ENCODE measurements around the gene SLC39A8.

Gene SLC39A8

DNA sequence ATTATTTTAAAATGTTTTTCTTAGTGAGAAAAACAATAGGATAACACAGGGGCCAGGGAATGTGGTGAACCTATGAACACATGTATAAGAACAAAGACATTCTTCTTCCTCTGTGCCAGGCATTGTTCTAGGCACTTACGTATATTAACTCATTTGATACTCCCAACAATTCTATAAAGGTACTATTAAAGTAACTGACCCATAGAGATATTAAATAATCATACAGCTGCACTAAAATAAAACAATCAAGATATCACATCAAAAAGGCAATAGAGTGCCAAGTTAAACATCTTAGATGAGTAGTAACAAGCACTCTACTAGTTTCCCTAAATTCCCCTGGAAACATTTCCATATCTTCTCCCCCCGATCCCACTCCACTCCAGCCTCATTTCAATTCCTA lies 33.4 kb downstream of the SLC39A8 start:
- no peak overlapping the region for H3K4me3 ChIP-seq (ENCODE audit: low read depth, low read length)
- no peak overlapping the region for H3K27ac ChIP-seq (ENCODE audit: extremely low read depth, low read depth, low read length)
- H3K9me3 ChIP-seq (ENCODE audit: control insufficient read depth, insufficient read depth, low read depth, low read length), result no peaks in the 10 kb centered on the region
- H3K4me1 ChIP-seq (ENCODE audit: control insufficient read depth, insufficient read depth, low read length), result no peaks in the 10 kb centered on the region
- peaks cover 0 to 4% of the 10 kb centered on the region in 2 experiments; a peak in 1 of 3 replicates for H3K36me3 ChIP-seq (ENCODE audit: control insufficient read depth in 2 of 2, insufficient read depth in 1 of 2, low read length in 2 of 2)
- ChIA-PET CTCF (interaction anchor here (1.6 kb wide), 1 partner anchor 12 kb away, joined by 7 read pairs; no protein-coding TSS in a partner anchor), POLR2A (no interaction called here)
- TF ChIP-seq FEZF1 (tag by site-specific recombination; IDR thresholded peaks at IDR 0.05), result no peak
- TF ChIP-seq KLF9 (tag by site-specific recombination; IDR thresholded peaks at IDR 0.05; ENCODE audit: low read depth), result no peak
- TF ChIP-seq AEBP2 (tag by site-specific recombination; IDR thresholded peaks at IDR 0.05; ENCODE audit: borderline replicate concordance), result no peak
- TF ChIP-seq ZNF701 (tag by site-specific recombination; IDR thresholded peaks at IDR 0.05), result no peak
- TF ChIP-seq ZNF660 (tag by site-specific recombination; IDR thresholded peaks at IDR 0.05), result no peak
- TF ChIP-seq, protein P1, sequence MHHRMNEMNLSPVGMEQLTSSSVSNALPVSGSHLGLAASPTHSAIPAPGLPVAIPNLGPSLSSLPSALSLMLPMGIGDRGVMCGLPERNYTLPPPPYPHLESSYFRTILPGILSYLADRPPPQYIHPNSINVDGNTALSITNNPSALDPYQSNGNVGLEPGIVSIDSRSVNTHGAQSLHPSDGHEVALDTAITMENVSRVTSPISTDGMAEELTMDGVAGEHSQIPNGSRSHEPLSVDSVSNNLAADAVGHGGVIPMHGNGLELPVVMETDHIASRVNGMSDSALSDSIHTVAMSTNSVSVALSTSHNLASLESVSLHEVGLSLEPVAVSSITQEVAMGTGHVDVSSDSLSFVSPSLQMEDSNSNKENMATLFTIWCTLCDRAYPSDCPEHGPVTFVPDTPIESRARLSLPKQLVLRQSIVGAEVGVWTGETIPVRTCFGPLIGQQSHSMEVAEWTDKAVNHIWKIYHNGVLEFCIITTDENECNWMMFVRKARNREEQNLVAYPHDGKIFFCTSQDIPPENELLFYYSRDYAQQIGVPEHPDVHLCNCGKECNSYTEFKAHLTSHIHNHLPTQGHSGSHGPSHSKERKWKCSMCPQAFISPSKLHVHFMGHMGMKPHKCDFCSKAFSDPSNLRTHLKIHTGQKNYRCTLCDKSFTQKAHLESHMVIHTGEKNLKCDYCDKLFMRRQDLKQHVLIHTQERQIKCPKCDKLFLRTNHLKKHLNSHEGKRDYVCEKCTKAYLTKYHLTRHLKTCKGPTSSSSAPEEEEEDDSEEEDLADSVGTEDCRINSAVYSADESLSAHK (tag by site-specific recombination; IDR thresholded peaks at IDR 0.05), result no peak
- TF ChIP-seq ZNF391 (tag by site-specific recombination; IDR thresholded peaks at IDR 0.05; ENCODE audit: borderline replicate concordance, low read depth), result no peak
- TF ChIP-seq ZBTB21 (tag by site-specific recombination; IDR thresholded peaks at IDR 0.05), result no peak
- TF ChIP-seq ZIC2 (tag by site-specific recombination; IDR thresholded peaks at IDR 0.05), result no peak
- TF ChIP-seq ZNF530 (tag by site-specific recombination; IDR thresholded peaks at IDR 0.05; ENCODE audit: low read depth), result no peak

GRCh38 chr4:102311407-102311806 lies 33.9 kb downstream of the SLC39A8 start:
- no peaks in the 10 kb centered on the region for H3K9me3 ChIP-seq (ENCODE audit: control insufficient read depth, insufficient read depth, low read depth, low read length)
- TF ChIP-seq, protein P2, sequence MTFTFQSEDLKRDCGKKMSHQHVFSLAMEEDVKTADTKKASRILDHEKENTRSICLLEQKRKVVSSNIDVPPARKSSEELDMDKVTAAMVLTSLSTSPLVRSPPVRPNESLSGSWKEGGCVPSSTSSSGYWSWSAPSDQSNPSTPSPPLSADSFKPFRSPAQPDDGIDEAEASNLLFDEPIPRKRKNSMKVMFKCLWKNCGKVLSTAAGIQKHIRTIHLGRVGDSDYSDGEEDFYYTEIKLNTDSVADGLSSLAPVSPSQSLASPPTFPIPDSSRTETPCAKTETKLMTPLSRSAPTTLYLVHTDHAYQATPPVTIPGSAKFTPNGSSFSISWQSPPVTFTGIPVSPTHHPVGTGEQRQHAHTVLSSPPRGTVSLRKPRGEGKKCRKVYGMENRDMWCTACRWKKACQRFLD (tag by site-specific recombination; IDR thresholded peaks at IDR 0.05), result no peak
- no peak for TF ChIP-seq PBX3 (CRISPR knock-in tag; IDR thresholded peaks at IDR 0.05)
- ChIA-PET POLR2A (no interaction called here), CTCF (interaction anchor here (1.6 kb wide), 1 partner anchor 12 kb away, joined by 7 read pairs; no protein-coding TSS in a partner anchor)
- H3K27ac ChIP-seq (ENCODE audit: extremely low read depth, low read depth, low read length), result no peak overlapping the region
- H3K36me3 ChIP-seq (ENCODE audit: control insufficient read depth in 2 of 2, insufficient read depth in 1 of 2, low read length in 2 of 2), result peaks cover 0 to 4% of the 10 kb centered on the region in 2 experiments; a peak in 1 of 3 replicates
- no peak overlapping the region for H3K4me3 ChIP-seq (ENCODE audit: low read depth, low read length)
- no peaks in the 10 kb centered on the region for H3K4me1 ChIP-seq (ENCODE audit: control insufficient read depth, insufficient read depth, low read length)

DNA sequence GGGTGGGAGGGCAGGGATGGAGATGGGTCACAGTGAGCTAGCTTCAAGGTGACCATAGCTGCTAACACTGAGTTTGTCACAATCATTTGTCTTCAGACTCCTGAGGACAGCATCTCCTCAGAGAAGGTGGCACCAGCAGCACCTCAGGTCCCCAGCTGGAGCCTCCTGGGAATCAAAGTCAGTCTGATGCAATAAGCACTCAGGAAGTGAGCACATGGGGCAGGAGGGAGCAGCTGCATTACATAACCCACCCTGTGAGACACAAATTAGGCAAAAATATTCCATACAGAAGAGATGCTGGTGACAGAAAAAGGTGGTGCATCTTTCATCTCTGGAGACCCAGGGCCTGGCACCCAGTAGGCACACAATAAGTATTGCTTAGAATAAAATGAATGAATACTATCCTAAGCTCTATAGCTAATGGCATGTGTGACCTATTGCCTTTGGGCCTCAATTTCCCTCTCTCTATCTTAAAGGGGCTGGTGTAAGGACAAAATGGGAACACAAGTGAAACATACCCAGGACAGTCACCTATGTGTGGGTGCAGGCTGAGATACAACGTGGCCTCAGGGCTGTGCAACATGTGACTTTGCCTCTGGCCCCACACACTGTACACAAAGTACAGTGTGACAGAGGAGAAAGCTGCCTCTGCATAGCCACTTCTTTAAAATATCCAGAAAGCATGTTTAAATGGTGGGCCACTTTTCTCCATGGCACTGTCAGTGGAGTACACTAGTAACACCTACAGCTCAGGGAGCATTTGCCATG lies 37.1 kb downstream of the SLC39A8 start:
- Histone ChIP-seq H3K4me3 (ENCODE audit: low read depth, low read length) (no peak overlapping the region), H3K27ac (ENCODE audit: extremely low read depth, low read depth, low read length) (no peak overlapping the region), H3K4me1 (ENCODE audit: control insufficient read depth, insufficient read depth, low read length) (no peaks in the 10 kb centered on the region), H3K36me3 (ENCODE audit: control insufficient read depth in 2 of 2, insufficient read depth in 1 of 2, low read length in 2 of 2) (peaks cover 0 to 8% of the 10 kb centered on the region in 2 experiments; a peak in 1 of 3 replicates), H3K9me3 (ENCODE audit: control insufficient read depth, insufficient read depth, low read depth, low read length) (no peaks in the 10 kb centered on the region)
- POLR2A ChIA-PET, result no interaction called here
- peak; percentile 21; the same call in 1 of the 2 replicates for TF ChIP-seq GLIS1 (tag by site-specific recombination; IDR thresholded peaks at IDR 0.05)
- TF ChIP-seq, protein P1 (tag by site-specific recombination; IDR thresholded peaks at IDR 0.05), result no peak
- TF ChIP-seq ZIC2 (tag by site-specific recombination; IDR thresholded peaks at IDR 0.05), result 0 out of 2 replicates have a peak, but pooled peaks have one; percentile 10
- no peak for TF ChIP-seq OSR2 (tag by site-specific recombination; IDR thresholded peaks at IDR 0.05)
- CTCF ChIA-PET, result no interaction called here
